GM18499 (cell line): Measurements from ENCODE around the gene KRTAP2-1.
"Not testable (repeated sequence)": the region's sequence is repeated elsewhere in the genome, so short reads cannot be mapped to it uniquely, and the experiment has no call there.

Source experiments
- ATAC-seq: cut with Tn5 transposase; IDR thresholded peaks from one replicate; pipeline ENCODE4 v1.9.1; 2021; ENCODE audit warnings: moderate number of reproducible peaks; ENCODE audit not compliant: insufficient read depth, unreplicated experiment

KRTAP2-1 gene

DNA sequence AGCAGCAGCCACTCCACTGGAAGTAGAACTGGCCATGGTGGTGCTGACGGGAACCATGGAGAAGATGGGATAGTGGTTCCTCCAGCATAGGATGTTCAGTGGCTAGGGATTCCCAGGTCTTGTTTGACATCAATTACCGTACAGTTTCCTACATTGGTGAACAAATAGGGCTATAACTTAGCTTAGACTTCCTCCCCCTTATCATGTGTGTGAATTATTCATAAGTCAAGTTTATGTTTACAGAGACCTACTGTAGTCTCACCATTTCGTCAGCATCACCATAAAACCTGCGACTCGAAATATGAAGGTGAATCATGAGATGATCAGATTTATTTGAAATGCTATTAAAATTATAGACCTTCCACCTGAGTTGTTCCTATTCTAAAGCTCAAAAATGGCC is 11.6 kb upstream of the KRTAP2-1 start:
- no peak for ATAC-seq

- no peak for ATAC-seq
Observed at GRCh38 chr17:41057547-41057946, 10.4 kb upstream of the KRTAP2-1 start.

DNA sequence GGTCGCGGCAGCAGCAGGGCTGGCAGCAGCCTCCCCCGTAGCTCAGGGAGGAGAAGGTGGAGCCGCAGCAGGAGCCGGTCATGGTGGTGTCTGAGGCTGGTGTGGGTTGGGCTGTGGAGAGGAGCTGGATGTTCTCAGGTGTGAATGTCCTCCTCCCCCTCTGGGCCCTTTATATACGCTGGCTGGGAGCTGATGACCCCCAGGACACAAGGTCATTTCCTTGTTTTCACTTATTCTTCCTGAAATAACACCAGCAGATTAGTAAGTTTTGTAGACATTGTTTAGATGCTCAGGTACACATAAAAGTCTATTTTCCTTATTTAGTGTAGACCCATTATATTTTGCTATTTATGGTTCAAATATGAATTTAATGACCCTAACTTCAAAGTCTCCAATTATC is 8.0 kb upstream of the KRTAP2-1 start, which contains the start of gene KRTAP2-2:
Gene KRTAP2-2, minus strand, starts transcription at position 101 of the 400 bp plus-strand sequence. Its CDS starts 19 bp downstream, at position 82.
- ATAC-seq: not testable (repeated sequence)

DNA sequence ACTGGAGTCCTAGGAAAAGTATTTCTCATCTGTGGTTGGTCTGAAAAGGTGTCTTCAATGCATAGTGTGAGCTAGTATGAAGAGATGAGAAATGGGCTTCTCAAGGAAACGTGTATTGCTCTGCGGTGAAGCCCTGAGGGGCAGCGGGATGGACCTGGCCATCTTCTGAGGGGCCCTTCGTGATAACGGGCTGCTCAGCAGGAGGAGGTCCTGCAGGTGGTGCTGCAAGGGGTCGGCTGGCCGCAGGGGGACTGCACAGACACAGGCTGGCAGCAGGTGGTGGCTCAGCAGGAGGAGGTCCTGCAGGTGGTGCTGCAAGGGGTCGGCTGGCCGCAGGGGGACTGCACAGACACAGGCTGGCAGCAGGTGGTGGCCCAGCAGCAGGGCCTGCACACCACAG is 7.4 kb upstream of the KRTAP2-1 start:
- ATAC-seq: not testable (repeated sequence)

GRCh38 chr17:41054025-41054424 is 6.9 kb upstream of the KRTAP2-1 start:
- no peak for ATAC-seq

GRCh38 chr17:41052566-41052965 is 5.5 kb upstream of the KRTAP2-1 start:
- no peak for ATAC-seq

DNA sequence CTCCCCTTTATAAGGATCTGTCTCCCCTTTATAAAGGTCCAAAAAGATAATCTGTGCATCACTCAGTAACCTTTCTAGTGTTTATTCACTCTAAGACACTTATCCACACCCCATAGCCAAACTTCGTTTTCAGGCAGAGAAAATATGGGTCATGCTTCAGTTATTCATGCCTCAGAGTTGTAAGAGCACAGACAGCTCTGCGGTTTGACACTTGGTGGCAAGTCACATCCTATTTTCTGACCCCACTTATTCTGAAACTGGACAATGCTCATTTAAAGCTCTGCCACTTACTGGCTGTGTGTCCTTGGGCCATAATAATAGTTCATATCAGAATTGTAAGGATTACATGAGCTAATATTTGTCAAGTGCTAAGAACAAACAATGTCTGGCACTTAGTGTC is 2.0 kb upstream of the KRTAP2-1 start:
- no peak for ATAC-seq

GRCh38 chr17:41048441-41048840 is 1.3 kb upstream of the KRTAP2-1 start:
- ATAC-seq: no peak

GRCh38 chr17:41042953-41043352 is 4.2 kb downstream of the KRTAP2-1 start:
- ATAC-seq: no peak

- ATAC-seq: not testable (repeated sequence)
Observed at GRCh38 chr17:41040783-41041571, 6.1 kb downstream of the KRTAP2-1 start, which contains the start of gene KRTAP1-1. Gene KRTAP1-1 (minus strand): TSS chr17:41041450. CDS start chr17:41041397, 53 bp downstream.

DNA sequence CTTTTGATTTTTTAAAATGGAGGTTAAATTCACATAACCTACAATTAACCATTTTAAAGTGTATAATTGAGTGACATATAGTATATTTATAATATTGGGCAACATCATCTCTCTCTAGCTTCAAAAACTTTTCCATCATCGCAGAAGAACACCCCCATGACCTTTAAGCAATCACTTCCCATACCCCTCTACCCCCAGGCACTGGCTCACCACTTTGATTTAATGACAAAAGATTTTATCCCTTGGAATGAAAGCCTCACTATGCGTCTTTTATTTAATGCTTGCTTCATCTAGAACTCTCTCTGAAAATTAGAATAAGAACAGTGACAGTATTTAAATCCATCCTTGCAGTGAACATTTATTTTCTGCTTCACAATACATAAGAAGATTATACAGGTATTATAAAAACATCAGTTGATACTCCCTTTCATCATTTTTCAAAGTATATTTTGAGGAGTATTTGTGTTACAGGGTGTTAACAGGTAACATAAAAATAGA is 9.2 kb downstream of the KRTAP2-1 start:
- no peak for ATAC-seq

- not testable (repeated sequence) for ATAC-seq
Observed at GRCh38 chr17:41034346-41034935, 12.7 kb downstream of the KRTAP2-1 start, which contains the start of gene KRTAP1-3. Gene KRTAP1-3 (minus strand): TSS chr17:41034874. CDS start chr17:41034821, 53 bp downstream.

- ATAC-seq: no peak
Observed at GRCh38 chr17:41029633-41030245, 17.4 kb downstream of the KRTAP2-1 start, which contains the start of gene KRTAP1-4. Gene KRTAP1-4 (minus strand): TSS chr17:41030195. CDS start chr17:41030078, 117 bp downstream.

DNA sequence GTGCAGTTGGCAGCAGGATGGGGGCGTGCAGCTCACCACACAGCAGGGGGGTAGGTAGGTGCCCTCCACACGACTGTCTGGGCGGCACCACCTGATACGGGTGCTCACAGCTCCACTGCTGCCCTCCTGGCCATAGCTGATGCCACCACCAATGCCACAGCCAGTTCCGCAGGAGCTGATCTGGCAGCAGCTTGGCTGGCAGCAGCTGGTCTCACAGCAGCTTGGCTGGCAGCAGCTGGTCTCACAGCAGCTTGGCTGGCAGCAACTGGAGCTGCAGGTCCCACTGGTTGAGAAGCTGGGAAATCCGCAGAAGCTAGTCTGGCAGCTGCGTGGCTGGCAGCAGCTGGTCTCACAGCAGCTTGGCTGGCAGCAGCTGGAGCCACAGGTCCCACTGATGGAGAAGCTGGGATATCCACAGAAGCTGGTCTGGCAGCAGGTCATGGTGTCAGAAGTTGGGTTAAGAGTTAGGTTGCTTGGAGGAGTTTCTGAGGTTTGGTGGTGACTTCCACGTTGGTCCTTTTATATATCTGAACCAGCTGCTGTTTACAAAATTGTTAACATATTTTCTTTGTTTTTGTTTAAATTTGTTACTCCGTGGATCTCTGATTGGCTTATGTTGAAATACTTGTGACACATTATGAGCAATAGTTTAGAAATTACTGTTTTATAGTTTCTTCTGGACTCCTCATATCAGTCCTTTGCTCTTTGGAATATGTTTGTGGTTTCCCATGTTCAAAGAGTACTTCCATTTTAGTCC is 20.2 kb downstream of the KRTAP2-1 start, which contains the start of gene KRTAP1-5:
Gene KRTAP1-5, minus strand, starts transcription at position 494 of the 757 bp plus-strand sequence. Its CDS starts 53 bp downstream, at position 441.
- ATAC-seq: no peak

DNA sequence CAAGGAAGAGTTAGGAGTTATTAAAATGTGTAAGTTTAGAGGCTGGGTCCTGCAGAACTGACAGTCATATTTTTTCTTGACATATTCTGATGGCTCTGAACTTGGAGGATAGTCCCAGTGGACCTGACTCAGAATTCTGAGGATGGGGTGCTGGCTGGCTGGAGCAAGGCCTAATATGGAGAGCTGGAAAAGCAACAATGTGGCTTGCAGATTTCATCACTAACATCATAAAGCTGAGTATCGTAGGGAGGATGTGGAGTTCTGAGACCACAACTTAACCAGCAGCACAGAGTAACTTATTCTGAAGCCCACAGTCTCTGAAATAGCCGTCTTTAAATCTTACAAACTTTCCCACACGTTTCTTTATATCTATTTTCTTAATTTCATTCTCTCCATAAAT is 22.4 kb downstream of the KRTAP2-1 start:
- no peak for ATAC-seq

DNA sequence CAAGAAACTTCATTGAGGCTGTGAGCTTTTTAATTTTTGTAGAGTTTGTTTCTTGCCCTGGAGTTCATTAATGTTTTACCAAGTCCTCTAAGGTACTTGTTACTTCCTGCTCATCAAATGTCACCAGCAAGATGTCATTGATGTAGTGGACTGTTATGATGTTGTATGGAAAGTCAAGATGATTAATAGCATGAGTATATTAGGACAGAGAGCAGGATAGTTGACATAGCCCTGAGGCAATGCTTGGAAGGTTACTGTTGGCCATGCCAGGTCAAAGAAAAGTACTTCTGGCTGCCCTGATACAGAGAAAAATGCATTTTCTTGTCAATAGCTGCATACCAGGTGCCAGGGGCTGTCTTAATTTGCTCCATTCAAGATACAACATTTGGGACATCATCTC is 26.8 kb downstream of the KRTAP2-1 start:
- ATAC-seq: no peak

DNA sequence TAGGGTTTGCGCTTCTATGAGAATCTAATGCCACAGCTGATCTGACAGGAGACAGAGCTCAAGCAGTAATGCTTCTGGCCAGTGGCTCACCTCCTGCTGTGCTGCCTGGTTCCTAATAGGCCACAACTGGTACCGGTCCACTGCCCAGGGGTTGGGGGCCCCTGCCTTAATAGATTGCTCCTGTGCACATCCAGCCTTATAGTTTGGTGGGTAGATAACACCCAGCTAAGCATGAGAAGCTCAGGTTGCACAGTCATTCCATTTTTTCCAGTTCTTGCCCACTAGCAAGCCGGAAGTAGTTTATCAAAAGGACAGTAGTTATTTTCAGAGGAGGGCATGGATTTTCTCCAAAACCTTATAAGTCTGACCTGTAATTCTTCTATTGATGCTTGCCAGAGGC is 27.7 kb downstream of the KRTAP2-1 start:
- ATAC-seq: no peak

DNA sequence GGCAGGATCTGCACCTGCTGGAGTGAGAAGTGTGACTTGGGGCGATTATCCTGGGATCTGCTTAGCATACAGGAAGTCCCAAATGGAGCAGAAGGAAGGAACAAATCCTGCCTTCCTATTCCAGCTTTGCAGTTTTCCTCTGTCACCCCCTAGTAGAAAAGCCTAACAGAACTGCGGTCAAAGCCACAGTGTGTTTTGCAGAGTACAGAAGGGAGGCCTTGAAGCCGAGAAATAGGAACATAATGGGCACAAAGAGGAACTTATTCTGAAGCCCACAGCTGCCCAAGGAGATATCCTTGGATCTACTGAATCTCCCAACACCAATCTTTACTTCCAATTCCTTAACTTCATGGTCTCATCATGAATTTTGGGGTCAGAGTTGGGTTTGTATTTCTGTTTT is 28.6 kb downstream of the KRTAP2-1 start:
- no peak for ATAC-seq

DNA sequence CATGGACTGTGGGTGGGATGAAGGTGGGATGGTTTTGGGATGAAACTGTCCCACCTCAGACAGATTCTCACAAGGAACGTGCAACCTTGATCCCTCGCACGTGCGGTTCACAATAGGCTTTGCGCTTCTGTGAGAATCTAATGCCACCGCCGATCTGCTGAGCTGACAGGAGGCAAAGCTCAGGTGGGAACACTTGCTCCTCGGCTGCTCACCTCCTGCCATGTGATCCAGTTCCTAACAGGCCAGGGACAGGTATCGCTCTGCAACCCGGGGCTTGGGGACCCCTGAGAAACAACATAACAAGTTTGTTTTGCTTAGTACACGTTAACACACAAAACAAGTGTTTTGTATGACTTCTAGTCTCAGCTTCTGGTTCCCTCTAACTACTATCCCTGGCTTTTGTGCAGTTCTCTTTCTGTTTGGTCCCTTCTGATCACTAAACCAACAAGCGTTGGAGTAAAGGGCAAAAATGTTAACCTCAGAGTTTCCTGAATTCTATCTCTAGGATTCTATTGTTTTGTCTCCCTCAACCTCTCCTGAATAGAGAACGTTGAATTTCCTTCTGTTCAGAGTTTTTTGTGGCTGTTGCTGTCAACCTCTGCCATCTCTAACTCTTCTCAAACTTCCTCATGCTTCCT is 30.4 kb downstream of the KRTAP2-1 start:
- no peak for ATAC-seq
